Bone marrow (tissue), 2 donors: Measurements from ENCODE around the gene P2RY2.

Experiments used
- DNase-seq, 2 donors: peaks; one replicate each; lab custom pipeline; 2025; lab: John Stamatoyannopoulos, UW

P2RY2 gene

GRCh38 chr11:73285721-73286120, 67.6 kb downstream of the P2RY2 start:
- no peak for DNase-seq
